ENCODE data around the gene EID2. TPM values are rescaled to one million over a fixed set of nuclear protein-coding genes. Genes with fewer than 3 reads are reported as not detected.

The EID2 gene
- total and polyA plus RNA-seq, 2 of the 8 experiments (the other 6 are each of a cell fraction or from before 2014, with no cell fraction given): 7.8 to 29.6 TPM

- H4K91ac ChIP-seq (replicated peaks; ENCODE audit: insufficient read length, low read length): no peak overlapping the region
- WGBS, 2 experiments (ENCODE audit: extremely low coverage in 1 of 2, insufficient coverage in 1 of 2, insufficient read length in 1 of 2, insufficient replicate concordance in 2 of 2, low coverage in 1 of 2, low lambda C conversion rate in 2 of 2, missing lambda C conversion rate in 1 of 2): 82% methylated on average over 5 of the region's 5 CpGs; no CpG with 5 or more reads in 1 of the 2 experiments
- H3K79me1 ChIP-seq (ENCODE audit: low read depth, low read length): no peaks in the 10 kb centered on the region
- no peak overlapping the region for H3K4ac ChIP-seq (replicated peaks; ENCODE audit: insufficient read length, low read depth, low read length)
- no peak overlapping the region for H2BK5ac ChIP-seq (ENCODE audit: low read depth, low read length)
- peaks cover 28 to 81% (median 73%) of the 10 kb centered on the region in 4 experiments for H3K27me3 ChIP-seq (replicated peaks in 1 of 4; ENCODE audit: control insufficient read depth in 3 of 4, extremely low read depth in 1 of 4, insufficient read depth in 3 of 4, low read length in 3 of 4)
- no peak overlapping the region for H3K18ac ChIP-seq (ENCODE audit: extremely low read depth, low read length)
- H2BK15ac ChIP-seq (ENCODE audit: low read length): no peak overlapping the region
- H2BK20ac ChIP-seq (ENCODE audit: low read length): no peak overlapping the region
- H2BK12ac ChIP-seq (ENCODE audit: low read depth, low read length): no peak overlapping the region
- no peak overlapping the region for H3K14ac ChIP-seq (ENCODE audit: insufficient read length)
- no peak for DNase-seq (ENCODE audit: low read depth in 1 of 2, low spot score in 2 of 2)
- H3K4me3 ChIP-seq (ENCODE audit: extremely low read depth in 1 of 4, insufficient read depth in 2 of 4, low read depth in 3 of 4, low read length in 4 of 4): no peak overlapping the region
- H3K27ac ChIP-seq (ENCODE audit: low read depth, low read length): no peak overlapping the region
- H3K36me3 ChIP-seq (ENCODE audit: control insufficient read depth in 2 of 4, insufficient read depth in 4 of 4, low read length in 3 of 4): no peaks in the 10 kb centered on the region
- no peak overlapping the region for H2AK5ac ChIP-seq (ENCODE audit: low read depth, low read length)
- H3K4me2 ChIP-seq (ENCODE audit: insufficient read depth in 1 of 2, low read depth in 2 of 2, low read length in 2 of 2): no peak overlapping the region
- H3K79me2 ChIP-seq (ENCODE audit: control insufficient read depth in 1 of 2, insufficient read depth in 2 of 2, low read length in 2 of 2): no peaks in the 10 kb centered on the region
- ChIA-PET POLR2A (ENCODE audit: partially characterized antibody) (interaction anchor here (0.6 to 1.5 kb wide), 9 partner anchors 8 to 90 kb away, joined by 3 to 7 read pairs (median 3); partner anchors contain the start of genes EID2B and RPS16), CTCF (ENCODE audit: partially characterized antibody) (interaction anchor here (0.6 to 6.5 kb wide), 9 partner anchors 10 to 185 kb away, joined by 3 to 47 read pairs (median 3); no protein-coding TSS in a partner anchor)
- peaks cover 0 to 2% of the 10 kb centered on the region in 2 experiments for H4K20me1 ChIP-seq (replicated peaks in 1 of 2; ENCODE audit: control insufficient read depth in 1 of 2, insufficient read depth in 2 of 2, low read length in 2 of 2)
- no peak overlapping the region for H2BK120ac ChIP-seq (replicated peaks; ENCODE audit: low read depth, low read length)
- H3K23me2 ChIP-seq (ENCODE audit: low read depth, low read length): peaks cover 15% of the 10 kb centered on the region
- H3K56ac ChIP-seq (replicated peaks; ENCODE audit: insufficient read length, low read depth, low read length): no peak overlapping the region
- no peak for FAIRE-seq
- H2AFZ ChIP-seq (ENCODE audit: low read length): no peak overlapping the region
- H3K9me3 ChIP-seq (ENCODE audit: insufficient read depth in 2 of 2, low read depth in 1 of 2, low read length in 1 of 2): peaks cover 3 to 8% of the 10 kb centered on the region in 2 experiments; a peak in 3 of 4 replicates
- no peak overlapping the region for H4K8ac ChIP-seq (ENCODE audit: extremely low read depth, insufficient read depth, low read length)
- no peak overlapping the region for H3K23ac ChIP-seq (ENCODE audit: insufficient read length)
- peaks cover 4 to 6% (median 5%) of the 10 kb centered on the region in 4 experiments; a peak in 5 of 7 replicates for H3K4me1 ChIP-seq (replicated peaks in 1 of 4; ENCODE audit: control insufficient read depth in 3 of 4, insufficient read depth in 4 of 4, low read length in 3 of 4)
- TF ChIP-seq TEAD4 (IDR thresholded peaks at IDR 0.05; ENCODE audit: low read depth, low read length): no peak
- no peak for TF ChIP-seq NRF1 (IDR thresholded peaks at IDR 0.05; ENCODE audit: low read depth, low read length)
- H4K5ac ChIP-seq (ENCODE audit: insufficient read length, low read depth, low read length): no peak overlapping the region
- no peak overlapping the region for H3K9ac ChIP-seq (replicated peaks in 1 of 4; ENCODE audit: extremely low read depth in 1 of 4, low read depth in 3 of 4, low read length in 3 of 4)
Measured at GRCh38 chr19:39501340-39501739, 38.6 kb downstream of the EID2 start.
